HCT116 (cell line): ENCODE measurements around the gene SAMD4B. TPM values are rescaled to one million over a fixed set of nuclear protein-coding genes. Genes with fewer than 3 reads are reported as not detected.

Experiments
- ATAC-seq: fragments of 200-7000 bp; cut with Tn5 transposase; 2 replicates; pipeline ENCODE4 v1.9.1; 2020; ENCODE audit warnings: mild to moderate bottlenecking, moderate library complexity
- BruUV-seq: library from RNA; stranded (reverse); fragments of 400-500 nt; replicated peaks from 2 replicates; lab custom pipeline; 2021; lab: Mats Ljungman, UMichigan
- CTCF ChIA-PET: fragments of 300-600 bp; sonication (Branson Sonifier 250); formaldehyde crosslinking; loops from one replicate; lab custom pipeline; 2021; ENCODE audit warnings: antibody characterized with exemption; lab: Charles Lee
- POLR2A ChIA-PET: fragments of 300-600, 350-600 bp; sonication (Branson Sonifier 250); formaldehyde crosslinking; loops from one replicate; lab custom pipeline; 2021; ENCODE audit warnings: antibody characterized with exemption; lab: Charles Lee
- RAD21 ChIA-PET, 2 experiments: fragments of 300-600 bp; sonication (Branson Sonifier 250); formaldehyde crosslinking; loops; one replicate each; lab custom pipeline; 2023; ENCODE audit warnings: low total read pairs in 2 of 2; ENCODE audit not compliant: uncharacterized antibody in 2 of 2, unreplicated experiment in 2 of 2, low non-redundant PET in 1 of 2; lab: Charles Lee
- DNase-seq: peaks from one replicate; pipeline ENCODE4 v3.0.0-alpha.2; 2010; ENCODE audit warnings: low read depth, low spot score
- H2AFZ ChIP-seq: fragments of 200-600 bp; shearing (Covaris generic), sonication (generic); 2 replicates; pipeline ENCODE4 v1.6.1; 2017; ENCODE audit warnings: low read depth, mixed run types, mixed read lengths, antibody characterized with exemption, low read length; ENCODE audit not compliant: poor library complexity, severe bottlenecking
- H3K27ac ChIP-seq: 2 replicates; pipeline ENCODE4 v1.5.1; 2012; ENCODE audit warnings: low read depth, low read length
- H3K27me3 ChIP-seq: fragments of 200-600 bp; sonication (generic); 2 replicates; pipeline ENCODE4 v1.6.1; 2016; ENCODE audit warnings: mixed run types, low read length, mixed read lengths; ENCODE audit not compliant: insufficient read depth
- H3K36me3 ChIP-seq, 2 experiments: fragments of 200-500 bp in 1 of 2; fragments of 200-600 bp in 1 of 2; sonication (Bioruptor generic) in 1 of 2; sonication (generic) in 1 of 2; 2 replicates each; pipeline versions ENCODE4 v1.5.1 to v1.6.1; 2014 to 2016; ENCODE audit warnings: low read length in 2 of 2, inconsistent platforms in 1 of 2, mixed read lengths in 1 of 2, mixed run types in 1 of 2; ENCODE audit not compliant: insufficient read depth in 2 of 2, control insufficient read depth in 1 of 2
- H3K4me1 ChIP-seq, 2 experiments: fragments of 200-600 bp in 1 of 2; sonication (generic) in 1 of 2; 2 replicates each; pipeline versions ENCODE4 v1.5.1 to v1.6.1; 2012 to 2017; ENCODE audit warnings: low read length in 2 of 2, inconsistent platforms in 1 of 2, mild to moderate bottlenecking in 1 of 2, mixed read lengths in 1 of 2, mixed run types in 1 of 2, moderate library complexity in 1 of 2; ENCODE audit not compliant: insufficient read depth in 2 of 2, control insufficient read depth in 1 of 2
- H3K4me2 ChIP-seq: fragments of 200-600 bp; sonication (generic); 2 replicates; pipeline ENCODE4 v1.6.1; 2017; ENCODE audit warnings: mixed run types, low read length, mixed read lengths
- H3K4me3 ChIP-seq, 2 experiments: fragments of 200-600 bp in 1 of 2; sonication (generic) in 1 of 2; replicated peaks in 1 of 2; 2 replicates each; pipeline ENCODE4 v1.5.1; 2011 to 2016; ENCODE audit warnings: low read length in 2 of 2, control low read depth in 1 of 2, low read depth in 1 of 2, mild to moderate bottlenecking in 1 of 2, mixed read lengths in 1 of 2, mixed run types in 1 of 2
- H3K79me2 ChIP-seq: fragments of 200-600 bp; sonication (generic); 2 replicates; pipeline ENCODE4 v1.6.1; 2017; ENCODE audit warnings: mild to moderate bottlenecking, mixed run types, low read length, moderate library complexity, mixed read lengths; ENCODE audit not compliant: insufficient read depth
- H3K9ac ChIP-seq: fragments of 200-600 bp; sonication (generic); 2 replicates; pipeline ENCODE4 v1.6.1; 2016; ENCODE audit warnings: low read length, mixed read lengths
- H3K9me2 ChIP-seq: fragments of 200-600 bp; sonication (generic), shearing (Covaris generic); 2 replicates; pipeline ENCODE4 v1.6.1; 2017; ENCODE audit warnings: mixed run types, mild to moderate bottlenecking, moderate library complexity; ENCODE audit not compliant: insufficient read depth
- H3K9me3 ChIP-seq, 2 experiments: fragments of 200-500 bp in 1 of 2; fragments of 200-600 bp in 1 of 2; sonication (Bioruptor generic) in 1 of 2; sonication (generic) in 1 of 2; 2 replicates each; pipeline ENCODE4 v1.6.1; 2014 to 2017; ENCODE audit warnings: low read length in 2 of 2, mixed read lengths in 2 of 2, inconsistent platforms in 1 of 2, low read depth in 1 of 2, mild to moderate bottlenecking in 1 of 2, mixed run types in 1 of 2, moderate library complexity in 1 of 2; ENCODE audit not compliant: control insufficient read depth in 1 of 2, insufficient read depth in 1 of 2
- H4K20me1 ChIP-seq: fragments of 200-600 bp; sonication (generic), shearing (Covaris generic); 2 replicates; pipeline ENCODE4 v1.6.1; 2017; ENCODE audit warnings: mixed run types, mild to moderate bottlenecking, moderate library complexity; ENCODE audit not compliant: insufficient read depth
- ELF1 ChIP-seq: IDR thresholded peaks from 2 replicates; pipeline ENCODE4 v1.6.1; 2012; ENCODE audit warnings: low read depth, borderline replicate concordance
- EZH2 ChIP-seq: fragments of 200-600 bp; sonication (generic); IDR thresholded peaks from 2 replicates; pipeline ENCODE4 v1.6.1; 2017; ENCODE audit warnings: antibody characterized with exemption, mixed run types
- EZH2phosphoT487 ChIP-seq: fragments of 200-600 bp; IDR thresholded peaks from 2 replicates; pipeline ENCODE4 v1.6.1; 2018; ENCODE audit warnings: antibody characterized with exemption, borderline replicate concordance
- FOSL1 ChIP-seq: IDR thresholded peaks from 2 replicates; pipeline ENCODE4 v1.6.1; 2012; ENCODE audit warnings: low read depth
- JUND ChIP-seq: IDR thresholded peaks from 2 replicates; pipeline ENCODE4 v1.6.1; 2012
- POLR2A ChIP-seq: IDR thresholded peaks from 2 replicates; pipeline ENCODE4 v1.7.0; 2011; ENCODE audit warnings: borderline replicate concordance; ENCODE audit not compliant: insufficient read depth, insufficient read length; ENCODE audit errors: extremely low read depth
- RAD21 ChIP-seq: IDR thresholded peaks from 2 replicates; pipeline ENCODE4 v1.6.1; 2012; ENCODE audit warnings: low read depth, mild to moderate bottlenecking
- SIN3A ChIP-seq: IDR thresholded peaks from 2 replicates; pipeline ENCODE4 v1.6.1; 2012; ENCODE audit warnings: low read depth
- SP1 ChIP-seq: IDR thresholded peaks from 2 replicates; pipeline ENCODE4 v1.6.1; 2012; ENCODE audit warnings: low read depth
- SRF ChIP-seq: IDR thresholded peaks from 2 replicates; pipeline ENCODE4 v1.6.1; 2012; ENCODE audit warnings: low read depth
- TCF7L2 ChIP-seq: IDR thresholded peaks from 2 replicates; pipeline ENCODE4 v1.7.0; 2011; ENCODE audit warnings: borderline replicate concordance, inconsistent platforms; ENCODE audit not compliant: insufficient read depth, insufficient read length; ENCODE audit errors: extremely low read depth
- ZFX ChIP-seq: fragments of 450-650 bp; IDR thresholded peaks from 2 replicates; pipeline ENCODE4 v1.6.1; 2017
- ZNF274 ChIP-seq: fragments of 200-500 bp; sonication (Bioruptor generic); IDR thresholded peaks from 2 replicates; pipeline ENCODE4 v1.6.1; 2014; ENCODE audit warnings: mild to moderate bottlenecking, low read depth, low read length, inconsistent platforms
- intact Hi-C: fragments of 100-400 bp; cut with micrococcal nuclease; formaldehyde crosslinking; loops from 2 replicates; pipeline ENCODE4 v1.10.0; 2022
- total RNA-seq: library from RNA; stranded (reverse); gene quantifications from one replicate; pipeline ENCODE4 v1.2.1, GENCODE V29; 2021; ENCODE audit not compliant: unreplicated experiment
- TF ChIP-seq, protein P1 (sequence below): IDR thresholded peaks from 2 replicates; pipeline ENCODE4 v1.6.1; 2012
- TF ChIP-seq, protein P2 (sequence below), 3 experiments: fragments of 200-600 bp in 1 of 3; sonication (generic) in 1 of 3; IDR thresholded peaks in 2 of 3; conservative IDR thresholded peaks in 1 of 3; 2 replicates each; pipeline ENCODE4 v1.5.1; 2012 to 2017; ENCODE audit warnings: low read depth in 2 of 3, low read length in 2 of 3, antibody characterized with exemption in 1 of 3, borderline replicate concordance in 1 of 3, control low read depth in 1 of 3, mild to moderate bottlenecking in 1 of 3, mixed read lengths in 1 of 3, mixed run types in 1 of 3, moderate library complexity in 1 of 3; ENCODE audit not compliant: insufficient read depth in 1 of 3
- TF ChIP-seq, protein P3 (sequence below): IDR thresholded peaks from 2 replicates; pipeline ENCODE4 v1.6.1; 2012
- TF ChIP-seq, protein P4 (sequence below): IDR thresholded peaks from 2 replicates; pipeline ENCODE4 v1.6.1; 2011; ENCODE audit warnings: mild to moderate bottlenecking, low read length, moderate library complexity; ENCODE audit not compliant: insufficient replicate concordance; ENCODE audit errors: extremely low read depth

SAMD4B gene
- total RNA-seq, 1 experiment from 2014 or later: 127 TPM

DNA sequence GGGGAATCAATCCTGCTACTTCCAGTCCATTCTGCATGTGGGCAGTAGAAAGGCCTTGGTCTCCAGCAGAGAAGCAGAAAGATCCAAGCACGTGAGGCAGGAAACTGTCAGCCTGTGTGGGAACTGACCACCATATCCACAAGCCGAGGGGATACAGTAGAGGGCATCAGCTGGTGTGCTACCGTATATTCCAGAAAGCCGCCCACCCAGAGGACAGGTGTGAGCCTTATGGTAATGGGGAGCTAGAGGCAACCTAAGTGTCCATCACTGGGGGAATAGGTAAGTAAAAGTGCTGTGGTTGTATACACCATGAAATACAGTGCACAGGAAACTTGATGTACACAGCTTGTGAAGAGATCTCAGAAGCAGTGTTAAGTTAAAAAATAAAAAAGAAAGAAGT lies 48.8 kb upstream of the SAMD4B start (continued):
- TF ChIP-seq, protein P1, sequence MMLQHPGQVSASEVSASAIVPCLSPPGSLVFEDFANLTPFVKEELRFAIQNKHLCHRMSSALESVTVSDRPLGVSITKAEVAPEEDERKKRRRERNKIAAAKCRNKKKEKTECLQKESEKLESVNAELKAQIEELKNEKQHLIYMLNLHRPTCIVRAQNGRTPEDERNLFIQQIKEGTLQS: no peak
- TF ChIP-seq, protein P2, sequence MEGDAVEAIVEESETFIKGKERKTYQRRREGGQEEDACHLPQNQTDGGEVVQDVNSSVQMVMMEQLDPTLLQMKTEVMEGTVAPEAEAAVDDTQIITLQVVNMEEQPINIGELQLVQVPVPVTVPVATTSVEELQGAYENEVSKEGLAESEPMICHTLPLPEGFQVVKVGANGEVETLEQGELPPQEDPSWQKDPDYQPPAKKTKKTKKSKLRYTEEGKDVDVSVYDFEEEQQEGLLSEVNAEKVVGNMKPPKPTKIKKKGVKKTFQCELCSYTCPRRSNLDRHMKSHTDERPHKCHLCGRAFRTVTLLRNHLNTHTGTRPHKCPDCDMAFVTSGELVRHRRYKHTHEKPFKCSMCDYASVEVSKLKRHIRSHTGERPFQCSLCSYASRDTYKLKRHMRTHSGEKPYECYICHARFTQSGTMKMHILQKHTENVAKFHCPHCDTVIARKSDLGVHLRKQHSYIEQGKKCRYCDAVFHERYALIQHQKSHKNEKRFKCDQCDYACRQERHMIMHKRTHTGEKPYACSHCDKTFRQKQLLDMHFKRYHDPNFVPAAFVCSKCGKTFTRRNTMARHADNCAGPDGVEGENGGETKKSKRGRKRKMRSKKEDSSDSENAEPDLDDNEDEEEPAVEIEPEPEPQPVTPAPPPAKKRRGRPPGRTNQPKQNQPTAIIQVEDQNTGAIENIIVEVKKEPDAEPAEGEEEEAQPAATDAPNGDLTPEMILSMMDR (IDR thresholded peaks at IDR 0.05 in 2 of 3, conservative IDR thresholded peaks at IDR 0.05 in 1 of 3; ENCODE audit: borderline replicate concordance in 1 of 3, insufficient read depth in 1 of 3, low read depth in 2 of 3, low read length in 2 of 3): no peak

DNA sequence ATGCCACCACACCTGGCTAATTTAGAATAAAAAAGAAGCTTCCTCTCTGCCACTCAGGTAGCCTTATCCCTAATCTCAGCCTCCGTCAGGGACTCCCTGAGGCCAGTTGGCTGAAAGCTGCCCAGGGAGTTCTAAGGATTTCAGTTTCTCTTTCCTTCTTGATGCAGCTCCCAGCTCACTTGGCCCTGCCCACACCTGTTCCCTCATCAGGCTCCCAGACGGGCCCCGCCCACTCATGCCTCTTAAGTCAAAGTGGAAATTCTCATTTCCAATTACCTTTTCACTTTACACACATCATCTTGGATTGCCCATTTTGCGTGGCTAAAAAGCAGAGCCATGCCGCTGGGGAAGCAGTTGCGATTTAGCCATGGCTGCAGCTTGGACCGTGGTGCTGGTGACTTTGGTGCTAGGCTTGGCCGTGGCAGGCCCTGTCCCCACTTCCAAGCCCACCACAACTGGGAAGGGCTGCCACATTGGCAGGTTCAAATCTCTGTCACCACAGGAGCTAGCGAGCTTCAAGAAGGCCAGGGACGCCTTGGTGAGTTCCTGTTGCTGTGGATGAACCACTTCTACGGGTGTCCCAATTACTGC lies 46.1 kb upstream of the SAMD4B start, which contains the start of gene IFNL1:
Gene IFNL1, plus strand, starts transcription at position 353 of the 591 bp plus-strand sequence. Its CDS starts 15 bp downstream, at position 368.
- DNase-seq: no peak
- H3K4me1 ChIP-seq: peaks cover 2 to 12% of the 10 kb centered on the region in 2 experiments; a peak in 2 of 4 replicates
- ChIA-PET POLR2A (no interaction called here), CTCF (interaction anchor here (0.6 kb wide), 1 partner anchor 217 kb away, joined by 5 read pairs; no protein-coding TSS in a partner anchor), RAD21 (no interaction called here)
- H4K20me1 ChIP-seq: no peaks in the 10 kb centered on the region
- no peak within 1 kb of the TSS for H3K4me2 ChIP-seq
- no peak within 1 kb of the TSS for H3K27ac ChIP-seq
- H3K79me2 ChIP-seq: no peaks in the 10 kb centered on the region
- ATAC-seq: no peak
- no peaks in the 10 kb centered on the region for H3K27me3 ChIP-seq
- H3K4me3 ChIP-seq: no peak within 1 kb of the TSS
- intact Hi-C loops: no loop called here
- H3K36me3 ChIP-seq: no peaks in the 10 kb centered on the region
- no TSS peak for BruUV-seq
- no peaks in the 10 kb centered on the region for H3K9me3 ChIP-seq
- no peak within 1 kb of the TSS for H2AFZ ChIP-seq
- no peaks in the 10 kb centered on the region for H3K9me2 ChIP-seq
- H3K9ac ChIP-seq: no peak within 1 kb of the TSS
- TF ChIP-seq ZNF274: no peak
- no peak for TF ChIP-seq EZH2phosphoT487
- no peak for TF ChIP-seq RAD21
- TF ChIP-seq JUND: no peak
- TF ChIP-seq, protein P1: no peak
- TF ChIP-seq, protein P2 (IDR thresholded peaks at IDR 0.05 in 2 of 3, conservative IDR thresholded peaks at IDR 0.05 in 1 of 3; ENCODE audit: borderline replicate concordance in 1 of 3, insufficient read depth in 1 of 3, low read depth in 2 of 3, low read length in 2 of 3): no peak
- TF ChIP-seq TCF7L2: no peak
- TF ChIP-seq FOSL1: no peak
- no peak for TF ChIP-seq ZFX
- TF ChIP-seq POLR2A: no peak
- no peak for TF ChIP-seq SIN3A
- TF ChIP-seq SP1: no peak
- TF ChIP-seq SRF: no peak
- TF ChIP-seq, protein P3, sequence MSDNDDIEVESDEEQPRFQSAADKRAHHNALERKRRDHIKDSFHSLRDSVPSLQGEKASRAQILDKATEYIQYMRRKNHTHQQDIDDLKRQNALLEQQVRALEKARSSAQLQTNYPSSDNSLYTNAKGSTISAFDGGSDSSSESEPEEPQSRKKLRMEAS: no peak
- TF ChIP-seq EZH2: no peak
- TF ChIP-seq ELF1: no peak
- TF ChIP-seq, protein P4, sequence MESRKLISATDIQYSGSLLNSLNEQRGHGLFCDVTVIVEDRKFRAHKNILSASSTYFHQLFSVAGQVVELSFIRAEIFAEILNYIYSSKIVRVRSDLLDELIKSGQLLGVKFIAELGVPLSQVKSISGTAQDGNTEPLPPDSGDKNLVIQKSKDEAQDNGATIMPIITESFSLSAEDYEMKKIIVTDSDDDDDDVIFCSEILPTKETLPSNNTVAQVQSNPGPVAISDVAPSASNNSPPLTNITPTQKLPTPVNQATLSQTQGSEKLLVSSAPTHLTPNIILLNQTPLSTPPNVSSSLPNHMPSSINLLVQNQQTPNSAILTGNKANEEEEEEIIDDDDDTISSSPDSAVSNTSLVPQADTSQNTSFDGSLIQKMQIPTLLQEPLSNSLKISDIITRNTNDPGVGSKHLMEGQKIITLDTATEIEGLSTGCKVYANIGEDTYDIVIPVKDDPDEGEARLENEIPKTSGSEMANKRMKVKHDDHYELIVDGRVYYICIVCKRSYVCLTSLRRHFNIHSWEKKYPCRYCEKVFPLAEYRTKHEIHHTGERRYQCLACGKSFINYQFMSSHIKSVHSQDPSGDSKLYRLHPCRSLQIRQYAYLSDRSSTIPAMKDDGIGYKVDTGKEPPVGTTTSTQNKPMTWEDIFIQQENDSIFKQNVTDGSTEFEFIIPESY: no peak
